IMR-90 (cell line): ENCODE data around the gene SLC39A2. TPM values are rescaled to one million over a fixed set of nuclear protein-coding genes. Genes with fewer than 3 reads are reported as not detected.
"Not testable (repeated sequence)": the region's sequence is repeated elsewhere in the genome, so short reads cannot be mapped to it uniquely, and the experiment has no call there.

Source experiments
- ATAC-seq: fragments of 200-7000 bp; cut with Tn5 transposase; 2 replicates; pipeline ENCODE4 v1.9.1; 2020; ENCODE audit warnings: low read depth, mild to moderate bottlenecking, moderate library complexity
- BruUV-seq: library from RNA; stranded (reverse); fragments of 400-500 nt; replicated peaks from 2 replicates; lab custom pipeline; 2021; lab: Mats Ljungman, UMichigan
- CTCF ChIA-PET: fragments of 300-600 bp; formaldehyde crosslinking; extraction: SDS; loops from one replicate; lab custom pipeline; 2021; ENCODE audit warnings: antibody characterized with exemption; lab: Yijun Ruan, JAX
- POLR2A ChIA-PET: fragments of 300-600 bp; sonication (Branson Sonifier 250); formaldehyde crosslinking; loops from one replicate; lab custom pipeline; 2022; ENCODE audit warnings: antibody characterized with exemption; ENCODE audit not compliant: unreplicated experiment; lab: Charles Lee
- DNase-seq: peaks from one replicate; pipeline ENCODE4 v3.0.0; 2013
- H2AFZ ChIP-seq: replicated peaks from 2 replicates; pipeline ENCODE3; 2013; ENCODE audit warnings: low read length, mild to moderate bottlenecking; ENCODE audit not compliant: poor library complexity
- H2AK5ac ChIP-seq: 2 replicates; pipeline ENCODE4 v1.6.1; 2013; ENCODE audit warnings: low read depth, low read length, inconsistent platforms
- H2AK9ac ChIP-seq: replicated peaks from 2 replicates; pipeline ENCODE3; 2013; ENCODE audit warnings: mild to moderate bottlenecking, low read depth, low read length, moderate library complexity; ENCODE audit not compliant: poor library complexity
- H2BK120ac ChIP-seq: 2 replicates; pipeline ENCODE4 v1.6.1; 2013; ENCODE audit warnings: low read depth, low read length, inconsistent platforms
- H2BK15ac ChIP-seq: 3 replicates; pipeline ENCODE4 v1.6.1; 2013; ENCODE audit warnings: low read depth, low read length, inconsistent platforms
- H2BK20ac ChIP-seq: 2 replicates; pipeline ENCODE4 v1.6.1; 2013; ENCODE audit warnings: low read depth, mild to moderate bottlenecking, inconsistent platforms, low read length, moderate library complexity
- H2BK5ac ChIP-seq: 2 replicates; pipeline ENCODE4 v1.6.1; 2013; ENCODE audit warnings: mild to moderate bottlenecking, low read depth, low read length, inconsistent platforms; ENCODE audit not compliant: poor library complexity, severe bottlenecking
- H3K14ac ChIP-seq: replicated peaks from 2 replicates; pipeline ENCODE4 v1.6.1; 2013; ENCODE audit warnings: low read depth, low read length, inconsistent platforms
- H3K18ac ChIP-seq: 2 replicates; pipeline ENCODE4 v1.6.1; 2013; ENCODE audit warnings: low read depth, low read length, control low read depth
- H3K23ac ChIP-seq: 2 replicates; pipeline ENCODE4 v1.6.1; 2013; ENCODE audit warnings: low read depth, low read length, inconsistent platforms
- H3K27ac ChIP-seq: 2 replicates; pipeline ENCODE4 v1.5.1; 2013; ENCODE audit warnings: mild to moderate bottlenecking, control low read depth, low read length; ENCODE audit not compliant: insufficient read depth
- H3K27me3 ChIP-seq: 2 replicates; pipeline ENCODE4 v1.6.1; 2013; ENCODE audit warnings: low read length; ENCODE audit not compliant: control insufficient read depth, insufficient read depth
- H3K36me3 ChIP-seq: 2 replicates; pipeline ENCODE4 v1.6.1; 2013; ENCODE audit warnings: low read length, mixed read lengths; ENCODE audit not compliant: control insufficient read depth, insufficient read depth
- H3K4ac ChIP-seq: 2 replicates; pipeline ENCODE4 v1.6.1; 2013; ENCODE audit warnings: low read depth, low read length, inconsistent platforms
- H3K4me1 ChIP-seq: 2 replicates; pipeline ENCODE4 v1.6.1; 2013; ENCODE audit warnings: low read length, mixed read lengths; ENCODE audit not compliant: control insufficient read depth, insufficient read depth
- H3K4me2 ChIP-seq: 2 replicates; pipeline ENCODE4 v1.6.1; 2013; ENCODE audit warnings: low read depth, mild to moderate bottlenecking, control low read depth, low read length, moderate library complexity
- H3K4me3 ChIP-seq: 2 replicates; pipeline ENCODE4 v1.5.1; 2013; ENCODE audit warnings: low read depth, mild to moderate bottlenecking, control low read depth, low read length, moderate library complexity; ENCODE audit not compliant: insufficient read depth
- H3K56ac ChIP-seq: 2 replicates; pipeline ENCODE4 v1.6.1; 2013; ENCODE audit warnings: low read length, inconsistent platforms; ENCODE audit not compliant: insufficient read depth; ENCODE audit errors: extremely low read depth
- H3K79me1 ChIP-seq, 2 experiments: 2 replicates each; pipeline ENCODE4 v1.6.1; 2013; ENCODE audit warnings: low read length in 2 of 2, inconsistent platforms in 1 of 2, low read depth in 1 of 2
- H3K9ac ChIP-seq: 2 replicates; pipeline ENCODE4 v1.6.1; 2013; ENCODE audit warnings: low read depth, low read length, control low read depth
- H3K9me1 ChIP-seq: 2 replicates; pipeline ENCODE4 v1.6.1; 2013; ENCODE audit warnings: low read length, inconsistent platforms; ENCODE audit not compliant: insufficient read depth
- H3K9me3 ChIP-seq: 2 replicates; pipeline ENCODE4 v1.6.1; 2013; ENCODE audit warnings: low read length; ENCODE audit not compliant: control insufficient read depth, insufficient read depth
- H4K20me1 ChIP-seq: 2 replicates; pipeline ENCODE4 v1.6.1; 2013; ENCODE audit warnings: low read length, inconsistent platforms; ENCODE audit not compliant: insufficient read depth
- H4K5ac ChIP-seq: 2 replicates; pipeline ENCODE4 v1.6.1; 2013; ENCODE audit warnings: mild to moderate bottlenecking, low read depth, low read length, control low read depth
- H4K8ac ChIP-seq, 2 experiments: 2 replicates each; pipeline ENCODE4 v1.6.1; 2013; ENCODE audit warnings: low read depth in 2 of 2, low read length in 2 of 2, control low read depth in 1 of 2, inconsistent platforms in 1 of 2
- H4K91ac ChIP-seq: 2 replicates; pipeline ENCODE4 v1.6.1; 2013; ENCODE audit warnings: low read depth, low read length, inconsistent platforms; ENCODE audit not compliant: insufficient read depth
- dilution Hi-C: fragments of 300-500 bp; cut with HindIII; formaldehyde crosslinking; loops from one replicate; pipeline ENCODE4 v1.14.3; 2018; ENCODE audit warnings: low sequenced_read_pairs; ENCODE audit not compliant: unreplicated experiment
- in situ Hi-C: fragments of 300-500 bp; cut with MboI; formaldehyde crosslinking; loops from 3 replicates; pipeline ENCODE4 v1.14.3; 2019; ENCODE audit warnings: low sequenced_read_pairs, inconsistent platforms, mixed read lengths
- intact Hi-C: fragments of 100-400 bp; cut with micrococcal nuclease; formaldehyde crosslinking; loops from 2 replicates; pipeline ENCODE4 v1.10.0; 2022
- polyA plus RNA-seq, 3 experiments: library from polyadenylated mRNA; depleted of rRNA; stranded (reverse); fragments of >200 nt; gene quantifications; 2 replicates each; pipeline ENCODE4 v1.2.3, GENCODE V29; 2012; ENCODE audit warnings: low replicate concordance in 1 of 3
- total RNA-seq: library from RNA; depleted of rRNA; stranded (reverse); fragments of >200 nt; gene quantifications from 2 replicates; pipeline ENCODE4 v1.2.3, GENCODE V29; 2012

The SLC39A2 gene
- total and polyA plus RNA-seq, 2 of the 4 experiments (the other 2 are of a cell fraction), result not detected

GRCh38 chr14:20958946-20959345 lies 40.1 kb upstream of the SLC39A2 start:
- BruUV-seq, H3K9ac ChIP-seq, ATAC-seq, H4K8ac ChIP-seq, in situ Hi-C loops, H2AK5ac ChIP-seq, H2BK15ac ChIP-seq, H3K4me2 ChIP-seq, H3K36me3 ChIP-seq, H3K18ac ChIP-seq, H3K4ac ChIP-seq, H3K23ac ChIP-seq, H2AFZ ChIP-seq, dilution Hi-C loops, H3K9me1 ChIP-seq, H2AK9ac ChIP-seq, H2BK20ac ChIP-seq, intact Hi-C loops, H4K91ac ChIP-seq, DNase-seq, H3K56ac ChIP-seq, H3K27ac ChIP-seq, H2BK120ac ChIP-seq, H3K9me3 ChIP-seq, POLR2A ChIA-PET, H3K14ac ChIP-seq, H4K5ac ChIP-seq, H4K20me1 ChIP-seq, H2BK5ac ChIP-seq, H3K4me1 ChIP-seq, H3K27me3 ChIP-seq, H3K4me3 ChIP-seq, CTCF ChIA-PET, H3K79me1 ChIP-seq: not testable (repeated sequence)
